ENCODE results near the gene STAT5A. TPM values are rescaled to one million over a fixed set of nuclear protein-coding genes. Genes with fewer than 3 reads are reported as not detected.

Gene STAT5A
- polyA plus RNA-seq, 12 donors = 11.9 to 19.6 (median 15.3) TPM; not detected in 1

Other genes with a start within 250 kb of the STAT5A start
- gene C17orf113, start 237.9 kb upstream of the STAT5A start, polyA plus RNA-seq (ENCODE audit: insufficient read length in 12 of 12) = 1 to 10 TPM in 6 of 12 donors, under 1 TPM in 4, not detected in 2; 0.72 to 1.8 (median 1.2) TPM
- 10 to 100 TPM in 2 of 12 donors, 1 to 10 TPM in 8, not detected in 2; 4.1 to 12.2 (median 6.5) TPM for gene ZNF385C, start 190.0 kb upstream of the STAT5A start, polyA plus RNA-seq (ENCODE audit: insufficient read length in 12 of 12)
- 10 to 100 TPM in 1 of 12 donors, 1 to 10 TPM in 10, not detected in 1; 2.3 to 12.1 (median 5.3) TPM for gene DHX58, start 175.8 kb upstream of the STAT5A start, polyA plus RNA-seq (ENCODE audit: insufficient read length in 12 of 12)
- 10 to 100 TPM in 11 of 12 donors, not detected in 1; 34.3 to 69.5 (median 40.3) TPM for gene KAT2A, start 167.1 kb upstream of the STAT5A start, polyA plus RNA-seq (ENCODE audit: insufficient read length in 12 of 12)
- under 1 TPM in 10 of 12 donors, not detected in 2; 0.10 to 0.43 (median 0.28) TPM for gene HSPB9, start 165.7 kb upstream of the STAT5A start, polyA plus RNA-seq (ENCODE audit: insufficient read length in 12 of 12)
- 100 to 1,000 TPM in 2 of 12 donors, 10 to 100 TPM in 9, not detected in 1; 47.9 to 136 (median 56.5) TPM for gene RAB5C, start 133.5 kb upstream of the STAT5A start, polyA plus RNA-seq (ENCODE audit: insufficient read length in 12 of 12)
- gene KCNH4, start 107.4 kb upstream of the STAT5A start, polyA plus RNA-seq (ENCODE audit: insufficient read length in 12 of 12) = under 1 TPM in 3 of 12 donors, not detected in 9; 0.05 to 0.07 (median 0.07) TPM
- under 1 TPM in 2 of 12 donors, not detected in 10; 0.32 to 0.58 TPM for gene HCRT, start 103.0 kb upstream of the STAT5A start, polyA plus RNA-seq (ENCODE audit: insufficient read length in 12 of 12)
- 10 to 100 TPM in 5 of 12 donors, 1 to 10 TPM in 6, not detected in 1; 8.1 to 14.6 (median 10.0) TPM for gene GHDC, start 94.0 kb upstream of the STAT5A start, polyA plus RNA-seq (ENCODE audit: insufficient read length in 12 of 12)
- 10 to 100 TPM in 11 of 12 donors, not detected in 1; 31.5 to 53.1 (median 40.9) TPM for gene STAT5B, start 12.1 kb upstream of the STAT5A start, polyA plus RNA-seq (ENCODE audit: insufficient read length in 12 of 12)
- gene STAT3, start 99.9 kb downstream of the STAT5A start, polyA plus RNA-seq (ENCODE audit: insufficient read length in 12 of 12) = 100 to 1,000 TPM in 1 of 12 donors, 10 to 100 TPM in 11; 43.5 to 608 (median 52.9) TPM
- 100 to 1,000 TPM; 209 to 442 (median 249) TPM for gene CAVIN1, start 134.8 kb downstream of the STAT5A start, polyA plus RNA-seq (ENCODE audit: insufficient read length in 12 of 12)
- 10 to 100 TPM in 11 of 12 donors, not detected in 1; 17.3 to 85.3 (median 24.2) TPM for gene ATP6V0A1, start 170.4 kb downstream of the STAT5A start, polyA plus RNA-seq (ENCODE audit: insufficient read length in 12 of 12)
- 10 to 100 TPM in 11 of 12 donors, not detected in 1; 15.6 to 25.8 (median 17.9) TPM for gene NAGLU, start 247.7 kb downstream of the STAT5A start, polyA plus RNA-seq (ENCODE audit: insufficient read length in 12 of 12)

All from muscle of arm (tissue), 12 donors.